ENCODE measurements around the gene C12orf60.
"Not testable (repeated sequence)": the region's sequence is repeated elsewhere in the genome, so short reads cannot be mapped to it uniquely, and the experiment has no call there.

Gene C12orf60, protein sequence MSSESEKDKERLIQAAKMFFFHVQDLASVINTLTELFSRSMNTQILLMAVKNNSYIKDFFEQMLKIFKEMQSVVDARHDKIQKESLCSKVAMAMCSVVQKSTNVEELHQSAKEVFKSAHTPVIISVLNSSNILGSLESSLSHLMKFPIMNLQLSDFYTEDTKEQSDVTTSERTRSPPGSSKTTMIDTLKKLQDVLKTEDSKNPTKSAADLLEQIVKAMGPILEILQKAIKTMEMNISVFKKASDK

DNA sequence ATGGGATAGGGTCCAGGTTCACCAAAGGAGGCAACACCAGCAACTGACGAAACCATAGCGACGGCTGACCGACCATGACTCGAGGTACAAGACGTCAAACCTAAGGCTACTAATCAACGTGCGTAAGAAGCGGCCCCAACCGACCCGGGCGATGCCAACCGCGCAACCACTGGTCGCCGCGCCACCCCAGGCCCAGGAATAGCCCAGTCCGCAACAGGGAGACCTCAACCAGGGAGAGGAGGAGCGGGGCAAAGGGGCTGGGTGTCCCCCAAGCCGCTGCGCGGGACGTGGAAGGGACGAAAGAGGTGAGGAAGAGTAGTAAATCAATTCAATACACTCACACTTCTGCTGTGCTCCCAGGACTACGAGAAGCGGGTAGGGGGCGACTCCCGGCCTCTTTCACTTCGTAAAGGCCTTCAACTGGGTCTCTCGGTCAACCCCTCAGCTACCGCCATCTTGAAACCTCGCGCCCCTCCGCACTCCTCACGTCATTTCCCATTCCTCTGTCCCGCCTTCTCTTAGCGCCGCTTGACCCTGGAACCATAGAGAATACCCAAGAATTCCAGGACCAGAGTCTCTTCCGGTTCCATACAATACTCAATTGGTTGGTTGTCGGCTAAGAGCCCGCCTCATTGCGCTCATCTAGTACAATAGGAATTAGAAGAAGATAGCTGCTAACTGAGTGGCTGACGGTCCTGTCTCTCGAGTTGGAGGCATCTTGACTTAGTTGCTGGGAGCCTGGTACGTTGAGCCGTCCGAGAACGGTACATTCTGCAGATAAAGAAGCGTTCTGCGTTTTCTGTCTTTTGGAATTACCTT, at the start of gene C12orf60, which contains the start of gene WBP11:
C12orf60 (plus strand) TSS at position 660 of the 819 bp plus-strand sequence. CDS start 19,266 bp downstream, outside the sequence.
WBP11 (minus strand) TSS at position 468 of the 819 bp plus-strand sequence. CDS start 2,095 bp downstream, outside the sequence.
- TF ChIP-seq, protein P1, sequence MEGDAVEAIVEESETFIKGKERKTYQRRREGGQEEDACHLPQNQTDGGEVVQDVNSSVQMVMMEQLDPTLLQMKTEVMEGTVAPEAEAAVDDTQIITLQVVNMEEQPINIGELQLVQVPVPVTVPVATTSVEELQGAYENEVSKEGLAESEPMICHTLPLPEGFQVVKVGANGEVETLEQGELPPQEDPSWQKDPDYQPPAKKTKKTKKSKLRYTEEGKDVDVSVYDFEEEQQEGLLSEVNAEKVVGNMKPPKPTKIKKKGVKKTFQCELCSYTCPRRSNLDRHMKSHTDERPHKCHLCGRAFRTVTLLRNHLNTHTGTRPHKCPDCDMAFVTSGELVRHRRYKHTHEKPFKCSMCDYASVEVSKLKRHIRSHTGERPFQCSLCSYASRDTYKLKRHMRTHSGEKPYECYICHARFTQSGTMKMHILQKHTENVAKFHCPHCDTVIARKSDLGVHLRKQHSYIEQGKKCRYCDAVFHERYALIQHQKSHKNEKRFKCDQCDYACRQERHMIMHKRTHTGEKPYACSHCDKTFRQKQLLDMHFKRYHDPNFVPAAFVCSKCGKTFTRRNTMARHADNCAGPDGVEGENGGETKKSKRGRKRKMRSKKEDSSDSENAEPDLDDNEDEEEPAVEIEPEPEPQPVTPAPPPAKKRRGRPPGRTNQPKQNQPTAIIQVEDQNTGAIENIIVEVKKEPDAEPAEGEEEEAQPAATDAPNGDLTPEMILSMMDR (IDR thresholded peaks at IDR 0.05; ENCODE audit: low read length, missing control alignments) = no peak
- DNase-seq (ENCODE audit: low read depth) = peak; percentile 99
- peak within 1 kb of the TSS; percentile 93 for H3K4me3 ChIP-seq (replicated peaks; ENCODE audit: low read depth, low read length)

DNA sequence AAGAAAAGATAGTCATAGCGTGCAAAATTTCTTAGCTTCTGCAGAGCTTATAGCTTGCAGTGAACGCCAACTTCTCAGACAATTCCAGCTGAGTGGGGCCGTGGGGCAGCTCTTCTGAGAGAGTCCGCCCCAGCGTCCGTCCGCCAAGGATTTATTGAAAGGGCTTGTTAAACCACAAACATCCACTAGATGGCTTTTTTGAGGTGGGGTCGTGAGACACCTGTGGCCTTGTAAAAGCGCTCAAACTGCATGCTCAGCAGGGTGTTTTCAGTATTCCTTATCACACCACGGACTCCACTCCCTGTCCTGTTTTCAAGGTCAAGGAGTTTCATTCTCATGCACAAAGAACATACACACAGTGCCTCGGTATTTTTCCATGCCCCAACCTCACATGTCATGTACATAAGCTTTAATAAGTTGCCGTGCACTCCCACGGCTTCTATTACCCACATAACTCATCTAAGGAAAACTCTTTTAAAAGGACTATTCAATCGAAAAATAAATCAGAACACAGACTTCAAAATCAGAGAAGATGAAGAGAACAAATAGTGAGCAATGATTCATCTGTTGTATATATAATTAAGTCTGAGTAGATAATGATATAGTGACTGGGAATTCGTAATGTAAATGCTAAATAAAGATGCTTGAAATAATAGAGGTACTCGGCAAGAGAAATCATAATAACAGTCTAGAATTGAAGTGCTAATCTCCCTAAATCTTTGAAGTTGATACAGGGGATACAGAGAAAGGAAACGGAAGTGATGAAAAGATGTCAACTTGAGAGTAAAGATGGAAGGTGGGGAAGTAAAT, 46.9 kb upstream of the C12orf60 start:
- TF ChIP-seq, protein P1 (IDR thresholded peaks at IDR 0.05; ENCODE audit: low read length, missing control alignments) = peak; percentile 34
- H3K4me3 ChIP-seq (replicated peaks; ENCODE audit: low read depth, low read length) = no peak overlapping the region
- DNase-seq (ENCODE audit: low read depth) = peak; percentile 20

DNA sequence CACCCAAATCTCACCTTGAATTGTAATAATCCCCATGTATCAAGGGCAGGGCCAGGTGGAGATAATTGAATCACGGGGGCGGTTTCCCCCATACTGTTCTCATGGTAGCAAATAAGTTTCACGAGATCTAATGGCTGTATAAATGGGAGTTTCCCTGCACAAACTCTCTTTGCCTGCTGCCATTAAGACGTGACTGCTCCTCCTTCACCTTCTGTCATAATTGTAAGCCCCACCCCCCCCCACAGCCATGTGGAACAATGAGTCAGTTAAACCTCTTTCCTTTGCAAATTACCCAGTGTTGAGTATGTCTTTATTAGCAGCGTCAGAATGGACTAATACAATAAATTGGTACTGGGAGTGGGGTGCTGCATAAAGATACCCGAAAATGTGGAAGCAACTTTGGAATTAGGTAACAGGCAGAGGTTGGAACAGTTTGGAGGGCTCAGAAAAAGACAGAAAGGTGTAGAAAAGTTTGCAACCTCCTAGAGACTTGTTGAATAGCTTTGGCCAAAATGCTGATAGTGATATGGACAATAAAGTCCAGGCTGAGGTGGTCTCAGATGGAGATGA, 43.7 kb upstream of the C12orf60 start:
- not testable (repeated sequence) for DNase-seq (ENCODE audit: low read depth); H3K4me3 ChIP-seq (replicated peaks; ENCODE audit: low read depth, low read length)

DNA sequence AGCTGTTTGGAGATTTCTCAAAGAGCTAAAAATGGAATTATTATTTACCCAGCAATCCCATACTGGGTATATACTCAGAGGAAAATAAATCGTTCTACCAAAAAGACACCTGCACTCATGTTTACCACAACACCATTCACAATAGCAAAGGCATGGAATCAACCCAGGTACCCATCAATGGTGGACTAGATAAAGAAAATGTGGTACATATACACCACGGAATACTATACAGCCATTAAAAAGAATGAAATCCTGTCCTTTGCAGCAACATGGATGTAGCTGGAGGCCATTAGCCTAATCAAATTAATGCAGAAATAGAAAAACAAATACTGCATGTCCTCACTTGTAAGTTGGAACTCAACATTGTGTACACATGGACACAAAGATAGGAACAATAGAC, 38.1 kb upstream of the C12orf60 start:
- TF ChIP-seq, protein P1 (IDR thresholded peaks at IDR 0.05; ENCODE audit: low read length, missing control alignments) = no peak
- no peak for DNase-seq (ENCODE audit: low read depth)
- H3K4me3 ChIP-seq (replicated peaks; ENCODE audit: low read depth, low read length) = no peak overlapping the region

DNA sequence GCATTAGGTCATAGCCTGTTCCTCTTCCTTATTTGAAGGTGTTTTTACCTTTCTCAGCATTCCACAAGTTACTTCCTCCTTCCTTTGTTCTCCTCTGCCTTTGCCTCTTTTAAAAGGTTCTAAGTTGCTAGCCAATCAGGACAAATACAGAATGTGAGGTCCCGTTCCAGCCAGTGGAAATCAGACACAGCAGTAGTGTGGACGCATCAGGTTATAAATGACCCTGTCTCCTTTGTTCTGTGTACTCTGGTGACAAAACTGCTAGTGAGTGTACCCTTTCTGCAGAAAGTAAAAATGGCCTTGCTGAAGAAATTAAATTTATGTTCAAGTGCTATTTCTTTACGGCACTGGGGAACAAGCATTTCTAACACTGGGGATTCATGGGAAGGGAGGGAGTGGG, 37.5 kb upstream of the C12orf60 start:
- H3K4me3 ChIP-seq (replicated peaks; ENCODE audit: low read depth, low read length); DNase-seq (ENCODE audit: low read depth): not testable (repeated sequence)

DNA sequence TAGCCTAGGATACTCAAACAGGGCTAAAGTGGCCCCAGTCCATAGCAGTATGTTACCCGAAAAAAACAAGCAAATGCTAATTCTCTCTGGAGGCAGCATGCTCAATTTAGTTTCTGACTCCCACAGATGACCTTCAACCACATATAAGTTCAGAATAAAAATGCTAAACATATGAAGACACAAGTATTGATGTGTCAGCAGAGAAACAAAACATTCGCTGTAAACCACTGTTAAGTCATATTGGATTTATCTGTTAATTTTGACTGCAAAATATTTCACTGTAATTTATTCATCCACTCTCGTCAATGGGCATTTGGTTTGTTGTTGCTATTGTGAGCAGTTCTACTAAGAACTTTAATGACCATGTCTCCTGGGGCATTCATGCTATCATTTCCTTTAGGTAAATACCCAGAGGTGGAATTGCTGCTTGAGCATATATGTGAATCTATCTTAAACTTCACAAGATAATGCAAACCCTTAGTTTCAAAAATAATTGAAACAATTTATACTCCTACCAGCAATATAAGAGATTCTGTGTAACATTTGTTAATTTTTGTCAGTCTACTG, 36.7 kb upstream of the C12orf60 start:
- DNase-seq (ENCODE audit: low read depth) = no peak
- H3K4me3 ChIP-seq (replicated peaks; ENCODE audit: low read depth, low read length) = no peak overlapping the region

DNA sequence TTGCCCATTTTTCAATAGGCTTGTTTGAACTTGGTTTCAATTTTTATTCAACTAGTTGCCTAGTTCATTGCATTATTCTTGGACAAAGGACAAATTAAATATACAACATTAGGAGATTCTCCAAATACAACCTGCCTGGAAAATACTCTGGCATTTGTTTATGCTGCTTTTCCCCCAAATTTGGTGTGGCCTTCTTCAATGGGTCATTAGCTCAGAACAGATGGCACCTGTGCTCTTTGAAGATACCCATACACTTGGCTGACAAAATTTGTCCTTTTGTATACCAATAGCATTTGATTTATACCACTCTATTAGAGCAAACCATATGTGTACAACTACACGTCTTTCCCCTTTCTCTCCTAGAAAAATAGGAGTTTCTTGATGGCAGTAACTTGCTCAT, 35.9 kb upstream of the C12orf60 start:
- no peak for DNase-seq (ENCODE audit: low read depth)
- H3K4me3 ChIP-seq (replicated peaks; ENCODE audit: low read depth, low read length) = no peak overlapping the region
- TF ChIP-seq, protein P1 (IDR thresholded peaks at IDR 0.05; ENCODE audit: low read length, missing control alignments) = no peak

More for the DNA sequence above, 36.7 kb upstream of the C12orf60 start:
- TF ChIP-seq, protein P1 (IDR thresholded peaks at IDR 0.05; ENCODE audit: low read length, missing control alignments) = no peak
